ENCODE measurements around the gene TNS3. TPM values are rescaled to one million over a fixed set of nuclear protein-coding genes. Genes with fewer than 3 reads are reported as not detected.

The TNS3 gene
- total RNA-seq: 3.1 and 5.7 TPM in 2 replicates

GRCh38 chr7:47581804-47582763, at the start of gene TNS3:
TNS3 (minus strand) TSS chr7:47582111; CDS start chr7:47439636, 142,475 bp downstream.

Data from hair follicular keratinocyte (primary cell).